Mucosa of gallbladder (tissue), 1 donor: ENCODE data around the gene INPP5A. TPM values are rescaled to one million over a fixed set of nuclear protein-coding genes. Genes with fewer than 3 reads are reported as not detected.
"Not testable (repeated sequence)": the region's sequence is repeated elsewhere in the genome, so short reads cannot be mapped to it uniquely, and the experiment has no call there.

Experiments used
- DNase-seq: peaks from one replicate; pipeline ENCODE4 v3.0.0-alpha.2; 2020; ENCODE audit warnings: low spot score
- total RNA-seq: library from RNA; stranded (reverse); gene quantifications from one replicate; pipeline ENCODE4 v1.2.1, GENCODE V29; 2021
- donor health status: DM: no; HTN: no; CAD: no.

The INPP5A gene
- total RNA-seq, 1 donor from 2014 or later = 44.4 TPM

DNA sequence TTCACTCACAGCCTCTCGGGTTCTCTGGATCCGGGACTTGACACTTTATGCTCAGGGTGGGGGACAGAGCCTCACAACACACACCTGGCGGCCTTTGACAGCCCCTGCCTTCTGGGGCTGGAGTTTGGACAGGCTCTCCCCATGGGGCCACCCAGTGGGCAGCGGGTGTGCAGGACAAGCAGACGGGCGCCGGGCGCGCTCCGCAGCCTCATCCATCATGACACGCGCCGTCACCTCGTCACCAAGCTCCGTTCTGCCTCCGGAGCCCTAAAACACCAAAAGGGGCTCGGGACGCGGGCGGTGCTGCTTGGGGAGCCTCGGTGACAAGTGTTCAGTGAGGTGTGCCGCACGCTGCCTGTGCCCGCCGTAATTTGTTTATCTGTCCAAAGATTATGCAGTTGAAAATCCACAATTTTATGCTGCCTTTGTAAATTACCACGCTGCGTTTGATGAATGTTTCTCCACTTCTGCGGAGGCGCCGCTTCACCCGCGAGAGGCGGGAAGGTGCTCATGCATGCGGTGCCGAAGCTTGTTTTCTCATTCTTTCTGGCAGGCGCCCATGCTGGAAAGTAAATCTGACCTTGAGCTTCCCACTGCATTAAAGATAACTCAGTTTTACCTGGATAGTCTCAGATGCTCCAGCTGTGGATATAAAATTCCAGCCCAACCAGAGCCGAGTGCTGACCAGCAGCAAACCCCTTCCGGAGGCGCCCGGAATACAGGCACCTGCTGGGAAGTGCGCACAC lies 242.1 kb downstream of the INPP5A start:
- DNase-seq = no peak

- DNase-seq = no peak
Observed at GRCh38 chr10:132780356-132780755, 242.8 kb downstream of the INPP5A start.

- no peak for DNase-seq
Observed at GRCh38 chr10:132781556-132781955, 244.0 kb downstream of the INPP5A start.

GRCh38 chr10:132783165-132783939 lies 245.8 kb downstream of the INPP5A start:
- no peak for DNase-seq

DNA sequence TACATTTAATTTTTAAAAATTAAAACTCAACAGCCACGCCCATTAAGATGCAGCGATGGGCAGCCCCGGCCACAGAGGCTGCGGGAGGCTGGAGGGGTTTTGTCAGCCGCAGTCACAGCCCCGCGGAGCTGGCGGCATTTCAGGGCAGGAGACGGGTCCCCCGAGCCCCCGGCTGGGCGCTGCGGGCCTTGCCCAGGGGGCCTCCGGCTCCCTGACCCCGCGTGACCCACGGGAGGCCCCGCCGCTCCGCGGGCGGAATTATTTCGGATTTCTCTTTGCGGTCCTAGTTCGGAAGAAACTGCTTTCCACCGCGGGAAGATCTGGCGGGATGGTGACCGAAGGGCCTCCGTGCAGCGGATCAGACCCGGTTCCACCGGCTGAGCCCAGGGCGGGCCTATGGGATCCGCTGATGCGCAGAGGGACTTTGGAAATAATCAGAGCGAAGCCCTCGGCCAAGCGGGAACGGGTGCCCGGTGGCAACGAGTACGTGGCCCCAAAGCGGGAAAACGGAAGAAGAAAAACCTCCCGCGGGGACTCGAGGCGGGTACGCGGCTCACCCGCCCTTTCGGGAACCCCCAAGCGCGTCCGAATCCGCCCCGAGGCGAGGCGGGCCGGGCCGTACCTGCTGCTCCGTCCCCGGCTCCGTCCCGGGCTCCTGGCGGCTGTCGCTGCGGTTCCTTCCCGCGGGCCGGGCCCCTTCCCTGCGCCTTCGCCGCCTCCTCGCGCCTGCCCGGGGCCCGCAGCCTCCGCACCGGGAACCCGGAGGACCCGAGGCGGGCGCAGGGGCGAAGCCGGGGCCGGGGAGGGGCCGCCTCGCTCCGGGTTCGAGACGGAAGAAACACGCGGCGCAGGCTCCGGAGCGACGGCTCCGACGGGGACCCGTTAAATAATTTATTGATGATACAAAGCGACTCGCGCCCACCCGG lies 246.6 kb downstream of the INPP5A start:
- DNase-seq = no peak

DNA sequence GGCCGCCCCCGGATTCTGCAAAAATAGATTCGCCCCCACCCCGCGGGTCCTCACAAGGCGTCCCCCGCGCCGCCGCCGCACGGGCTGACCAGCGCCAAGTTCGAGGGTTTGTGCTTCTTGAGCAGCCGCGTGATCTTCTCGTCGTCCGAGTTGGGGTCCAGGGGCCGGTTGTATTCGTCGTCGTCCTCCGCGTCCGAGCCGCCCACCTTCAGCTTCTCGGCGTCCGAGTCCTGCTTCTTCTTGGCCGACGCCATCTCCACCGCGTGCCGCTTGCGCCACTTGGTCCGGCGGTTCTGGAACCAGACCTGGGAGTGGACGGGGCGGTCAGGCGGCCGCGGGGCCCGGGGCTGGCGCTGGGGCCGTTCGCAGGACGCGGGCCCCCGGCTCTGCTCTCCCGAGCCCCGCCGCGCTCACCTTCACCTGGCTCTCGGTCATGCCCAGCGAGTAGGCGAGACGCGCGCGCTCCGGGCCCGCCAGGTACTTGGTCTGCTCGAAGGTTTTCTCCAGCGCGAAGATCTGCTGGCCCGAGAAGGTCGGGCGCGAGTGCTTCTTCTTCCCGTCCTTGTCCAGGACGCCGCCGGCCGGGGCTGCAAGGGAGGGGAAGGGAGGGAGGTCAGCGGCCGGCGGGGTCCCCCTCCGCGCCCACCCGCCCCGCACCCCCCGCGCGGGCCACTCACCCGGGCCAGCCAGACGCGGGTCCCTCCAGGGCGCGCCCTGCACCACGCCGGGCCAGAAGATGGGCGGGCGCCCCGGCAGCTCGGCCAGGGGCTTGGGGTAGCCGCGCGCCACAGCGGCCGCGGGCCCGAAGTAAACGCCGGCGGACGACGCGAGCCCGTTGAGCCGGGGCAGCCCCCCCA lies 247.5 kb downstream of the INPP5A start:
- no peak for DNase-seq

DNA sequence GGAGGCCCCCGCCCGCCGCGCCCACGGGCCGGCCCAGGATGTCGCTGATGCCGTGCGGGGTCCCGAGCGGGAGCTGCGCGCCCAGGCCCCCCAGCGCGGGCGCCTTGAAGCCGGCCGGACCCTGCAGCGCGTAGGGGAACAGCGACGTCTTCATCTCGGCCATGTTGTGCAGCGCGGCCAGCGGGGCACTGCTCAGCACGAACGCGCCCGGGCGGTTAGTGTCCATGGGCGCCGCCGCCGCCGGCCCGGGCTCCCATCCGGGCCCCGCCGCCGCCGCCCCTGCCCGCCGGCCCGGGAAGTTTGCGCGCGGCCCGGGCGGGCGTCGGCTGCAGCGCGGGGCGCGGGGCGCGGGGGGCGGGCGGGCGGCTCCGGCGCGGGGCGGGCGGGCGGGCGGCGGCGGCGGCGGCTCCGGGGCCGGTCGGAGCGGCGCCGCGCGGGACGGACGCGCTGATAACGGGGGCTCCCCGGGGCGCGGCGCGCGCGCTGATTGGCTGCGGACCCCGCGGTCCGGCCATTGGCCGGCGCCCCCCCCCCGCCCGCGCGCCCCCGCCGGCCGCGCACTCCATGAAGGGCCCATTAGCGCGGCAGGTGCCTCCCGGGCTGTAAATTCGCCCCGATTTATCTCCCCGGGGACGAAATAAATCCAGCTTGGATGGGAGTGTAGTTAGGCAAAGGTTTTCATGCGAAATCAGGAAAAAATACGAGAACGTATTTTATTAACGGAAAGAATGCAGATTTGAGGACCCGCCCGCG lies 248.3 kb downstream of the INPP5A start, which contains the start of gene NKX6-2:
NKX6-2 (minus strand) TSS at position 425 of the 753 bp plus-strand sequence; CDS start at position 226, 199 bp downstream.
- no peak for DNase-seq

DNA sequence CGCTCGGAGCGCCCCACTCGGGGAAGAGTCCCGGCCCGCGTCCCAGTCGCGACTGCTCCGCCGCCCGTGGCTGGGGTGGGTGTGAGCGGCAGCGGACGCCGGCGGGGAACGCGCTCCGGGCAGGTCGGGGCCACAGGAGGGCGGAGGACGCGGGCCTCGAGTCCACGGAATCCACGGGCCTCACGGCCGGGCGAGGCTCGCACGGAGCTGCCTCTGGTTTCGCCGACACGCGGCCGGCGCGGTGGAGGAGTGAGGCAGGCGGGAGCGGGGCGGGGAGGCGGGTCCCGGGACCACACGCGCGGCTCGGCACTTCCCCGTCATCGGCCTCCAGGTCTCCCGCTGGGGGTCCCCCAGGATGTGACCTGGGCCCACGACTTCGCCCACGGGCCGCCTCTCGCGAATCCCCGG lies 248.9 kb downstream of the INPP5A start:
- no peak for DNase-seq

- no peak for DNase-seq
Observed at GRCh38 chr10:132786884-132787494, 249.4 kb downstream of the INPP5A start.

DNA sequence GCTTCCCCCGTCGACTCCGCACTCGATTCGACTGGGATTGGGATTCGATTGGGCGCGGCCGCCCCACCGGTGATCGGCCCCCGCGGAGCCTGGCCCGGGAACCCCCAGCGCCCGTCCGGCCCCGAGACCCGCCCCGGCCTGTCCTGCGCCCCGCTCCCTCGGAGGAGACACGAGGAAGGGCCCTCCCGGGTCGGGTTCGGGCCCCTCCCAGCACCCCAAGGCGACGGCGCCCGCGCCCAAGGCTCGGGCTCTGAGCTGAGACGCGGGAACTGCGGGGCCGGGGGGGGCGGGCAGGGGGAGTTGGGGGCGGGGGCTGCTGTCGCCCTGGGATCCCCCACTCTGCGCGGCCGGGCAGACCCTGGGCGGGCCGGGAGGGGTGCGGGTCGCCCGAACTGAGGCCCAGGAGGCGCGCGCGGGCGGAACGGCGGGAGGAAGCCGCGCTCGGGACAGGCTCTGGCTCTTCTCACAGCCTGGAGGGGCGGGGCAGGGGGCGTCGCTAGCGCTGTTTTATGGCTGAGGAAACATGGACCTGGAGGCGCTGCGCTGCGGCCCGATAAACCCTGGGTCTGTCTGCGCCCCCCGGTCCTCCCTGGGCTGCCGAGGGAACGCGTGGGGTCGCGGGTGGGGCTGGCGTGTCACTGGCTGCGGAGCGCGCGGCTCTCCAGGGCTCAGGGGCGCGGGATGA lies 250.1 kb downstream of the INPP5A start:
- DNase-seq = no peak

DNA sequence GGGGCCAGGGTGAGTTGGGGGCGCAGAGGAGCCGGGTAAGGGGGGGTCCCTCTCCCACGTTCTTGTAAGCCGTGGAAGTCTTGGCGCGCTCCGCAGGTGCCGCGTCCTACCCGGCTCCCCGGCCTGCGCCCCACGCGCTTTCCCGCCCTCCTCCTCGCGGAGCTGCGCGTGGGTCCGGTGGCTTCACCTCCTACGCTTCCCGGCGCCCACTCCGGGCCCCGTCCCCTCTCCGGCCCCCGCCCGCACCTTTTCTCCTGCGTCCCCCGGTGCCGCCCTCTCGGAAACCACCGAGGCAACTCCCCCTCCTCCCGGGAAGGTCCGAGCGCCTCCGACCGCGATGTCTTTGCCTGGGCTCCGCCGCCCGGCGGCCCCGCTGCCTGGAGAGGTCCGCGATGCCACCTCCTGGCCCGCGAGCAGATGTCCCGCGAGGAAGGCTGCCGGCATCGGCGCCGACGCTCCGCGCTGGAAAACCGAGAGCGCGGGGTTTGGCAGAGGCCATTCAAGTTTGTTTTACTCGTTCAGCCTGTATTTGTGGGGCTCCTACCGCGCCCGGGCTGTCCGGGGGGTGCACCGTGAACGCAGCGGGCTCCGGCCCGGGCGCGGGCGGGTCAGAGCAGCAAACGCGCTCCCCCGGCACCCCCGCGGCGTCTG lies 250.7 kb downstream of the INPP5A start:
- DNase-seq = no peak

- no peak for DNase-seq
Observed at GRCh38 chr10:132788831-132789219, 251.2 kb downstream of the INPP5A start.

- no peak for DNase-seq
Observed at GRCh38 chr10:132789659-132790148, 252.1 kb downstream of the INPP5A start.

DNA sequence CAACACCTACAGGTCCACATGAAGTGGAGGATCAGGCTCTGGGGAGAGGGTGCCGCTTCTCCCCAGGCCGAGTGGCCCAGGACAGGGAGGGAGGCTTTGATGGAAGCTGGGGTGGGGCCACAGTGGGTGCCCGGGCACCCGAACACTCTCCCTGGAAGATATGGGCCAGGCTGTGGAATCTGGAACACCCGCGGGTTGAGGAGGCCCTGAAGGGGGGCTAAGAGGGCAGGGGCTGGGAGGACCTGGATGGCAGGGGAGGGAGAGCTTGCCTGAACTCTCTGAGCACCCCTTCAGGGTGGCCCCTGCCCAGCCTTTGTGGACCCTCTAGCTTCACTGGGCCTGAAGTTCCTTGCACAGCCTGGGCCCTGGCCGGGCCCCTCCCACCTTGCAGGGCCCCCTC lies 252.9 kb downstream of the INPP5A start:
- DNase-seq = no peak

DNA sequence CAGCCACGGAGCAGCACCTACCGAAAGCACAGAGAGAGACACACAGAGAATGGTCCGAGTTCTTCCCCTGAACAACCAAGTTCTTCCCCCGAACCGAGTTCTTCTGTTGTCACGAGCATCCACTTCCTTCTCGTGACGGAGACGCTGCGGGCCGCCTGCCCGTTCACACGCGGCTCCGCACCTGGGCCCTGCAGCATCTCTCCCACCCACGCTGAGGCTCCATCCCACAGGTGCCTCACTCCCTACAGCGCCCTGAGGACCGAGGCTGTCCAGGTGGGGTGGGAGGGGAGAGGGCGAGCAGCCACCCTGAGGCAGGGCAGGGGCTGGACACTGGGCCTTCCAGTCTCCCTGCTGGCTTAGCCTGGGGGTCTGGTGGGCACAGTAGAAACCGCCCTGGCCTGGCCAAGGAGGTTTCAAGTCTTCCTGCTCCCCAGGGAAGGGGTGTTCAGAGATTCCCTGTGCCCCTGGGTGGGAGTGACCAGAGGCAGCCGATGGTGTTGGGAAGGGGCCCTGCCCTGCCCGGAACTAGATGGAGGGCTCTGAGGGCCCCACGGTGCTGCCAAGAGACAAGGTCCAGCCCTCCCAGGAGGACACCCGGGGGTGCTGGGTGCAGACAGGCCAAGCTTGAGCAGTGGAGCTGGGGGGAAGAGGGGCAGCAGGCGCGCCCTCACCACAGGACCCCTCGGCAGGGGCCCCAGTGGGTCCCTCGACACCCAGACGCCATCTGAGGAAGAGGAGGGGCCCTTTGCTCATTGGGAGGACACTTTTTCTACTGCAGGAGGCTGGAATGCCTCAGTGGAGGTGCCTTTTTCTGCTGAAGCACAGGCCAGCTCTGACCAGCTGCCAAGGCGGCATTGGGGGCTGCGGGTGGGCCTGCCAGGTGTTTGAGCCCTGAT lies 253.6 kb downstream of the INPP5A start:
- no peak for DNase-seq

DNA sequence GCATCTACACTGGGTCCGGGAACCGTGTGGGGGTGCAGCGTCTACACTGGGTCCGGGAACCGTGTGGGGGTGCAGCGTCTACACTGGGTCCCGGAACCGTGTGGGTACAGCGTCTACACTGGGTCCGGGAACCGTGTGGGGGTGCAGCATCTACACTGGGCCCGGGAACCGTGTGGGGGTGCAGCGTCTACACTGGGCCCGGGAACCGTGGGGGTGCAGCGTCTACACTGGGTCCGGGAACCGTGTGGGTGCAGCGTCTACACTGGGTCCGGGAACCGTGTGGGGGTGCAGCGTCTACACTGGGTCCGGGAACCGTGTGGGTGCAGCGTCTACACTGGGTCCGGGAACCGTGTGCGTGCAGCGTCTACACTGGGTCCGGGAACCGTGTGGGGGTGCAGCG lies 254.5 kb downstream of the INPP5A start:
- not testable (repeated sequence) for DNase-seq

DNA sequence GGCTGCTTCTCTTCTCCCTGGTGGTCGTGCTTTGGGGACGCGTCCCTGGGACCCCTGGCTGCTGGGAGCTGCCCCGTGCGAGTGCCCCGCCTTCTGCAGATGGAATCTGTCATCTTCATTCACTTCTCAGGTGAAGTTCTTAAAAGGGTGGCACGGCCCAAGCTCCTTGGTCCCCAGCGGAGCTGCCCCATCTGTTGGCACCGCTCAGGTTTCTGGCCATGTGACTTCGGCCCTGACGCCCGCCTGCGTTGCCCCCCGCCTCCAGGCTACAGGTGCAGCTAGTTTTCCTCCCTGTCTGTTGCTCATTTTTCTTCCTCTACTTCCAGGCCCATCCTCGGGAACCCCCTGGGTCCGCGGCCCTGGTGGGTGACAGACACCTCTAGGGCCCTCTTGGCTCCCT lies 255.2 kb downstream of the INPP5A start:
- DNase-seq = no peak
